ENCODE measurements around the gene ETNPPL.
A peak's percentile ranks its signal among the peaks of the same experiment; 100 is the strongest.
"Not testable (repeated sequence)": the region's sequence is repeated elsewhere in the genome, so short reads cannot be mapped to it uniquely, and the experiment has no call there.

ETNPPL gene

GRCh38 chr4:108751321-108751720 lies 11.5 kb downstream of the ETNPPL start:
- DNase-seq = no peak

GRCh38 chr4:108749119-108749518 lies 13.7 kb downstream of the ETNPPL start:
- DNase-seq = no peak

- no peak for DNase-seq
These were observed 16.3 kb downstream of the ETNPPL start for GRCh38 chr4:108746511-108746910.

GRCh38 chr4:108744307-108744706 lies 18.5 kb downstream of the ETNPPL start:
- DNase-seq = no peak

GRCh38 chr4:108742451-108743420 lies 20.1 kb downstream of the ETNPPL start:
- DNase-seq = no peak

GRCh38 chr4:108738003-108738706 lies 24.7 kb downstream of the ETNPPL start:
- no peak for DNase-seq

GRCh38 chr4:108731006-108731405 lies 31.8 kb downstream of the ETNPPL start:
- no peak for DNase-seq

GRCh38 chr4:108730579-108730978 lies 32.3 kb downstream of the ETNPPL start:
- DNase-seq = no peak

- DNase-seq = no peak
These were observed 33.1 kb downstream of the ETNPPL start for GRCh38 chr4:108729731-108730130.

- DNase-seq = peak in 1 of 2 experiments; percentile 6
These were observed 37.4 kb downstream of the ETNPPL start for GRCh38 chr4:108725457-108725856.

GRCh38 chr4:108717386-108717785 lies 45.5 kb downstream of the ETNPPL start:
- DNase-seq = no peak

- no peak for DNase-seq
These were observed 46.5 kb downstream of the ETNPPL start for GRCh38 chr4:108716340-108716739.

GRCh38 chr4:108714880-108715279 lies 48.0 kb downstream of the ETNPPL start:
- DNase-seq = no peak

- not testable (repeated sequence) for DNase-seq
These were observed 52.3 kb downstream of the ETNPPL start for GRCh38 chr4:108710578-108710977.

- no peak for DNase-seq
These were observed 53.1 kb downstream of the ETNPPL start for GRCh38 chr4:108709722-108710121.

- DNase-seq = no peak
These were observed 53.6 kb downstream of the ETNPPL start for GRCh38 chr4:108709234-108709633.

- DNase-seq = no peak
These were observed 56.6 kb downstream of the ETNPPL start for GRCh38 chr4:108706289-108706688.

GRCh38 chr4:108703966-108704365 lies 58.9 kb downstream of the ETNPPL start:
- DNase-seq = no peak

GRCh38 chr4:108703370-108703769 lies 59.5 kb downstream of the ETNPPL start:
- DNase-seq = no peak

- no peak for DNase-seq
These were observed 59.9 kb downstream of the ETNPPL start for GRCh38 chr4:108702960-108703359.

- peak in 1 of 2 experiments; percentile 3 for DNase-seq
These were observed 62.6 kb downstream of the ETNPPL start for GRCh38 chr4:108700081-108700757.

- no peak for DNase-seq
These were observed 66.7 kb downstream of the ETNPPL start for GRCh38 chr4:108696160-108696559.

- no peak for DNase-seq
These were observed 67.8 kb downstream of the ETNPPL start for GRCh38 chr4:108695062-108695461.
